ENCODE data around the gene CRYGD.
"Not testable (repeated sequence)": the region's sequence is repeated elsewhere in the genome, so short reads cannot be mapped to it uniquely, and the experiment has no call there.

CRYGD gene

DNA sequence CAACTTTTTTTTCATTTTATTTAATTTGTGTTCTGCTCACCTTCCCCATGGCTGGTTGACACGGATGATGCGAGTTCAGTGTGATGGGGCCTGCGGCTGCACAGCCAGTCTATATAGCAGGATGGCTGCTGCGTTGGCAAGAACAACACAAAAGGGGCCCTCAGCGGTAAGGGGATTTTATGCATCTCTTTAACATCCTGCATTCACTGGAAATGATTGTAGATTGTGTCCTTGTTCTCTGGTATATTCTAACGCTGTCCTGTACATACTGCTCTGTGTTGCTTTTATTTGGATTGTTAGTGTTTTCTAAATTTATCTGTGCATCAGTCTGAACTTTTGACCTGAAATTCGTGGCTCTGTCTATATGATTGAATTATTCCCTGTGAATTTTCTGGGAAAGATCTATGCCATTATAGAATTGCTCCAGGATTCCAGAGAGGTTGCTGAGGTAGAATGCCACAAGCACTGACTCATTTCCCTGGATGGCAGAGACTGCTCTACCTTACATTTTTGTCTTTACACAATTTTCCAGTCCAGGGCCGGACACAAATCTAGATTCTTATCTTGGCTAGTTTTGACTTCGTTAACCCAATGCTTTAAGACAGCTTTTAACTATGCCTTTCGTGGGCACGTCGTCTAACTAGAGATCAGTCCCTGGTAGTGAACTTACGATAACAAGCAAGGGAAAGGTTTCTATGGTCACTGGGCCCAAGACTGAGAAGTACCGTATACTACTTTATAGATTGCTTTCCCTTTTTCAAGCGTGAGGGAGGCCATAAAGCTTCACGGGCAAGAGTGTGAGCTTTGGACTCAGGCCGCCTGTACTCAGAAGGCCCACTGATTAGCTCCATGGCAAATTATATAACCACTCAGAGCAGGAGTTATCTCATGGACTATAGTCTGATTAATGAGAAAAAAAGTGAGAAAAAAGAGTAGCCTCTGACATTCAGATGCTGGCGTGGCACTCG, 5.7 kb upstream of the CRYGD start, which contains the start of gene CRYGC:
TSS of gene CRYGC (minus strand) at position 85 of the 968 bp plus-strand sequence. CDS start at position 49, 36 bp downstream.
- DNase-seq = no peak

DNA sequence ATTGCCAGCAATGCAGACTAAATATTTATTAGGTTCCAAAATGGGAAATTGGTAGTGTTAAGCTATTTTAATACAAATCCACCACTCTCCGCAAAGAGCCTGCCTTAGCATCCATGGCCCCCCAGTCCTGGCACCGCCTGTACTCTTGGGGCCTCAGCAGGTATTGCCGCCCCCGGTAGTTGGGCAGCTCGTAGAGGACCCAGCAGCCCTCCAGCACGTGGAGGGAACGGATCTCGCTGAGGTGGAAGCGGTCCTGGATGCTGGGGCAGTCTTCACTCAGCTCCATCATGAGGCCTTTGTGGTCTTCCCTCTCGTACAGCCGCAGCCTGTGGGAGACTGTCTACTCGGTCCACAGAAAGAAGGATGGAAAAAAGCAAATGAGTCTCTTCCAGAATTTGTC, 3.8 kb upstream of the CRYGD start:
- no peak for DNase-seq

DNA sequence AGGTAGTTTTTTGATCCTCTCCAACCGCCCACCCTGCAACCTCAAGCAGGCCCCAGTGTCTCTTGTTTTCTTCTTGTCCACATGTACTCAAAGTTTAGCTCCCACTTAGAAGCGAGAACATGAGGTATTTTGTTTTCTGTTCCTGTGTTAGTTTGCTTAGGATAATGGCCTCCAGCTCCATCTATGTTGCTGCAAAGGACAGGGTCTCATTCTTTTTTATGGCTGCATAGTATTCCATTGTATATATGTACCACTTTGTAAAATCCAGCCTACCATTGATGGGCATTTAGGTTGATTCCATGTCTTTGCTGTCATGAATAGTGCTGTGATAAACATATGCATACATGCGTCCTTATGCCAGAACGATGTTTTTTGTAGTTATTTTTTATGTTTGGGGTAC, 2.8 kb upstream of the CRYGD start:
- no peak for DNase-seq

DNA sequence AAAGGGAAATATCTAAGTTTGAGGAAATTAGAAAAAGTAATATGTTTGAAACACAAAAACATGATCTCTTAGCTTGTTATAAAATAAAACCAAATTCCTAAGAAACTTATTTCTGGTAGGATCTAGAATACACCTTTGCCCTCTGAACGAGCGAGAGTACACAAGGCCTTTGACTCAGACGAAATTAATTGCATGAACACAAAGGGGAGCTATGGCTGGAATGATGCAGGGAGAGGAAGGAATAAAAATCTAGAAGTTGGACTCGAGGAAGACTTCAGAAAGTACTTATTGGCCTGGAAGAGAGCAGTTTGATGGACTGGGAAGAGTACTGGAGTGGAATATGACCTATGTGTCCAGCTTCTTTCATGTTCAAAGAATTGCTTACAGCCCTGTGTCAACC, 927 bp upstream of the CRYGD start:
- no peak for DNase-seq

DNA sequence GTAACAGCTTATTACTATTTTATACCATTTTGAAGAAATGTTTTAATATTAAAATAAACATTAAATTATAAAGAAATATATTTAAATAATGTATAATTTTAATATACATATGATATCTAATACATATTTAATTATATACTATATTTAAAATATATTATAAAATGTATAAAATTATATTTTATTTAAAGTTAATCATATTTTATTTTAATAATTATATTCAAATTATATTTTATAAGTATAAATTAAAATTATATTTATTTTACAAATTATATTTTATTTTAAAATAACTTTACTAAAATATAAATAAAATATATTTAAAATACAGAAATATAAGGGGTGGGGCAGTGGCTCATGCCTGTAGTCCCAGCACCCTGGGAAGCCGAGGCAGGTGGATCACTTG, 2.1 kb downstream of the CRYGD start:
- DNase-seq = no peak

DNA sequence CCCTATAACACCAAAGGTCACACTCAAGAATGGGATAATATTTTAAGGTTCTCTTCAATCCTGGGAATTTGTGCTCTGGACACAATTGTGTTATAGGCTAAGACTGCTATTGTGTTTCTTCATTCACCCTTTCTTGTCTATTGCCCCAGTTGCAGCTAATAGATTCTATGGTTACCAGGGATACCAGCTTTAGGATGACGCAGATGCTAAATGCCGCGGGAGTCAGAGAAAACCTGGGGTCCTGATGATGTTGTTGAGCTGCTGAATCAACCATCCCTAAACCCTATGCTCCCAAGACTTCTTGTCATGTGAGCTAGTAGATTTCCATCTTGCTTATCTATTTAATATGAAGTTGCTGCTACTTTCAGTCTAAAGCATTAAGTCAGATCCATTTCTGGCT, 5.4 kb downstream of the CRYGD start:
- no peak for DNase-seq

DNA sequence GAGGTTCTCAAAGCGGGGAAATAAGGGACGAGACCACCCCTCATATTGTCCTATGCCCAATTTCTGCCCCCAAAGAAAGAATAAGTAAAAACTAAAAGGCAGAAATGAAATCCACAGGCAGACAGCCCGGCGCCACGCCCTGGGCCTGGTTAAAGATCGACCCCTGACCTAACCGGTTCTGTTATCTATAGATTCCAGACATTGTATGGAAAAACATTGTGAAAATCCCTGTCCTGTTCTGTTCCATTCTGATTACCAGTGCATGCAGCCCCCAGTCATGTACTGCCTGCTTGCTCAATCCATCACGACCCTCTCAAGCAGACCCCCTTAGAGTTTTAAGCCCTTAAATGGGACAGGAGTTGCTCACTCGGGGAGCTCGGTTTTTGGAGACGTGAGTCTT, 6.9 kb downstream of the CRYGD start:
- DNase-seq = not testable (repeated sequence)

DNA sequence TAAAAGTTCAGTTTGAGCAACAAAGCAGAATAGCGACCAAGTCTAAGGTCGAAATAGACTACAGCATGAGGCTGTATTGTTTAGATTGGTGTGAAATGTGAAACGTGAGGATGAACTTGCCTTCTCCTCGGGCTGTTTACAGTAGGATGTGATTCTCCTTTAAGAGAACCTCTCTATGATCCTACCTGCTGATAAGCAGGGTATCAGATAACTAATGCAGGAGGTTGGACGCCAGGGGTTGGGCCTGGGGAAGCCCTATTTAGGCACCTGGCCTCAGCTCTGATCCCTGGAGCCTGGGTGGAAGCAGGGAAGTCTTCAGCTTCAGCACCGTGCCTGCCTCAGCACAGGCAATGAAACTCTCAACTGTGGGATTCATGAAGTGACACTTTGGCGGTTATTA, 11.4 kb downstream of the CRYGD start:
- peak; percentile 50 for DNase-seq

DNA sequence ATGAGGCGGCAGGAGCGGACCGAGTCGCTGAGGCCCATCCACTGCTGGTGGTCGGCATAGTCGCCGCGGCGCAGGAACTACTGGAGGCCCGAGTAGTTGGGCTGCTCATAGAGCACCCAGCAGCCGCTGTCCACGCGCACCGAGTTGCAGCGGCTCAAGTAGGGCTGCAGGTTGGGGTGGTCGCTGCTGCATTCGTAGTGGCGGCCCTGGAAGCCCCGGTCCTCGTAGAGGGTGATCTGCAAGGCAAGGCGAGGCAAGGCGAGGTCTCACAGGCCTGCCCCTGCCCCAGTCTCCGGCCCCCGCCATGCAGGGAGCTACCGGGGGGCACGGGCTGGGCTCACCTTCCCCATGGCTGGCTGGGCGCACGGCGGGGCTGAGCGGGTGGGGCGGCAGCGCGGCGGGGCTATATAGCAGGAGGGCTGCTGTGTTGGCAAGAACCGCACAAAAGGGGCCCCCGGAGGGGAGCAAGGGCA, 12.0 kb downstream of the CRYGD start:
- not testable (repeated sequence) for DNase-seq

DNA sequence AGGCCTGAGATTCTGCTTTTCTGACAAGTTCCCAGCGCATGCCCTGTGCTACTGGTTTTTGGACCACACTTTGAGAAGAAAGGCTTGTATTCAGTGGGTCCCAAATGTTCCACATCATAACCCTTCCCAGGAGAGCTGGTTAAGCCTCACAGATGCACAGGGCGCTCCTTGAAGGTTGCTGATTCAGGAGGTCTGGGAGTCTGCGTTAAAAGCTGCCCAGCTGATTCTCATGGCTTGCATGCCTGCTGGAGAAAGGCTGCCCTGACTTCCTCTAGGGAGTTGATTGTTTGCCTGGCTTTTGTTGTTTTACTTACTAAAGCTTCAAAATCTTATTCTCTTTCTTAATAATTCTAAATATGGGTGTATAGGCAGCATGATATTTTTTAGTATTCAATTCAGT, 20.7 kb downstream of the CRYGD start:
- DNase-seq = no peak

DNA sequence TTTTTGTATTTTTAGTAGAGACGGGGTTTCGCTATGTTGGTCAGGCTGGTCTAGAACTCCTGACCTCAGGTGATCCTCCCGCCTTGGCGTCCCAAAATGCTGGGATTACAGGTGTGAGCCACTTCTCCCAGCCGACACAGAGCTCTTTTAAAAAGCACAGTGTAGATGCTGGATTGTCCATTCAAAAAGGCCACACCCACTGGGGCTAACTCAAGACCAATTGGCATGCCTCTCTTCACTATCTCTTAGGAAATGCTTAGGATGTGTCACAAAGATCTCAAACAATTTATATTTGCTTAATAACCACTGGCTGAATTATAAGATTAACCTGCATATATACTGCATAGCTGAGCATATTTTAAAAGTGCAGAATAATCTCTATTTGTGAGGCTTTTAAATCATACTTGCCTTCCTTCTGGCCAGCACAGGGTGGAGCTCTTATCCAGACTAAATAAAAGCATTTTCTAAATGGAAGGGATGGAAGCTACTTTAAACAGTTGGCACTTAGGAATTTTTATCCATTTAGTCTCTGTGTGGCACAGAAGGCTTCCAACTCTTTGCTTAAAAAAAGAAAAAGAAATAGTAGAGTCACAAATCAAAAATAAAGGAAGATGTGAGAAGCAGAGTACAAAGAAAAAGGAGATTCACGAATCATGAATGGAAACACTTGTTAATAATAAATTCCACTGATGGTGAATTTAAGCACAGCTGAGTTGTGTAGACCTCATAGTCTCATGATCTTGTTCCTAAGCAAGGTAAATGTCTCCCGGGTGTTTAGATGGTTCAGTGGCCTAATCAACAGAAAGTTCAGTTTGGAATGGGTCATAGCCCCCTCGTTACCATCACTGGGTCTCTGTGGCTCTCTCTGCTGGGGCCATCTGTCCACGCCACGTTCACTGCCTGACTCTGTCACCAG, 22.4 kb downstream of the CRYGD start:
- peak; percentile 13 for DNase-seq

DNA sequence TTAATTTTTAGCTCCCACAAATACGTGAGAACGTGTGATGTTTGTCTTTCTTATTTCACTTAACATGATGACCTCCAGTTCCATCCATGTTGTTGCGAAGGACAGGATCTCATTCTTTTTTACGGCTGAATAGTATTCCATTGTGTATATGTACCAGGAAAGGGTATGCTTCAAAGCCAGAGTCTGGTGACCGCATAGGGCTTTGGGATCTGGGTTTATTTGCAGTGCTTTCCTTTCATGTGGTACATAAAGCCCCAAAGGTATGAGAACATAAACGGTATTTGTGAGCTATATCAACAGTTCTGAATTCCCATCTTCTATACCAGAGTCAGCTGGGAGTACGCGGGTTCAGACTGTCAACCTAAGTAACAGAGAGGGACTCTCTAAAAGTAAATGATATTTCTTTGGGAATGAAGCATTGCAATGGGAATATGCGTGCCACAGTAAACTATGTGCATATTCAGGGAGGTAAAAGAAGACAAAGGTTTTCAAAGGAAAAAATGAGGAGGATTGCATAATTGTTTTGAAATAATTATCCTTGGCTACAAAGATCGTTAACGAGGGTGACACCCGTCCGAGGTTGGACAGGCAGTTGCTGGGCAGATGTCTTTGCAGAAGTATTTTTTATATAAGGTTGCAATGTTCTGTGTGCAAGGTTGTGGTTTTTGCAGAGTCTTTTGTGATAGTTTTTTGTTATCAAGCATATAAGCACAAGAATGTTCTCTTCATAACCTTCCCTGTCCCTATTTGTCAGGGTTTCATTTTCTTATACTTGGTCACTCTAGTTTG, 24.4 kb downstream of the CRYGD start:
- DNase-seq = no peak

DNA sequence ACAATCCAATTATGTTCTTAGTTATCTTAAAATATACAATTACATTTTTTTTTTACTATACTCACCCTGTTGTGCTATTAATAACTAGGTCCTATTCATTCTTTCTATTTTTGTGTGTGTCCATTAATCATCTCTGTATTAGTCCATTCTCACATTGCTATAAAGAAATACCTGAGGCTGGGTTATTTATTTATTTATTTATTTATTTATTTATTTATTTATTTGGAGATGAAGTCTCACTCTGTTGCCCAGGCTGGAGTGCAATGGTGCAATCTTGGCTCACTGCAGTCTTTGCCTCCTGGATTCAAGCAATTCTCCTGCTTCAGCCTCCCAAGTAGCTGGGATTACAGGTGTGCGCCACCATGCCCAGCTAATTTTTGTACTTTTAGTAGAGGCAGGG, 25.6 kb downstream of the CRYGD start:
- not testable (repeated sequence) for DNase-seq

DNA sequence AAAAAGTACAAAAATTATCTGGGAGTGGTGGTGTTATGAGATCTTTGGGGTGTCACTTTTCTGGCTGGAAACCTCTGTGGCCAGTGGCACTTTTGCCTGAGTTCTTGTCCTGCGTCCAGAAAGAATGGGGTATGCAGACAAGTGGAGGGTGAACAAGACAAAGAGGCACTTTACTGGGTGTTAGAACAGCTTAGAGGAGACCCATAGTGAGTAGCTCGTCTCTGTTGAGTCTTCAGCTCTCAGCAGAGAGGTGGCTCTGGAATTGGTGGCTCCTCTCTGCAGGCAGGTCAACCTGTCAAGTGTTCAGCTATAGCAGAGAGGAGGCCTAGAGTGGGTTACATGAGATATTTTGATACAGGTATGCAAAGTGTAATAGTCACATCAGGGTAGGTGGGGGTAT, 26.1 kb downstream of the CRYGD start:
- no peak for DNase-seq

DNA sequence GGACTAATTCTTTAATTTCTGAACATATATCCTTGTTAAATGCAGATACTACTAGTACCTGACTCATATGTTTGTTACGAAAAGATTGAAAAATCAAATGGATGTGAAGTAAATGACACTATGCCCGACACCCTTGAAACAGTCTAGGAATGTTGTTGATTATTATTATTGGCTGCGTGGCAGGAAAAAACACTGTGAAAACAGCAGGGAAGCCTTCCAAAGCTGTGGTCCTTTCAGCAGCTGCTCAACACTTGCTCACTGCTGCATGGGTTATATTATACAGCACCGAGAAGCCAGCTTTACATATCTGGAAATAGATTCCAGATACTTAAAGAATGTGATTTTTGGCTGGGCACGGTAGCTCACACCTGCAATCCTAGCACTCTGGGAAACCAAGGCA, 26.5 kb downstream of the CRYGD start:
- no peak for DNase-seq

DNA sequence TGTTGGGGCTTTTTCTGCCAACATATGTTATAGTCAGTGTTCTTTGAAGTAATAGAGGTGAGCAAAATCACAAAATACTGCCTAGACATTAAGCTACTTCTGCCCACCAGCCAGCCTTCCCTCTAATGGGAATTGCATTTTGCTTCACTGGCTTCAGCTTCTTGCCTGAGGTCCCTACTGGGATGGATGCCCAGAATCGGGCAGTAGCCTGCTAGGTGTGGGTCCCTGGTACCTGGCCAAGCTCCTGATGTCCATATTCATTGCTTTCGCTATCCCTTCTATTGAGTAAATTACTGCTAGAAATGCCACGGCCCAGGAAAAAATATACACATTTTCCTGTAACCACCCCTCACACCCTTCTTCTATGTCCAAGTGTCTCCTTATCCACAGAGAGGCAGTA, 27.0 kb downstream of the CRYGD start:
- DNase-seq = no peak

DNA sequence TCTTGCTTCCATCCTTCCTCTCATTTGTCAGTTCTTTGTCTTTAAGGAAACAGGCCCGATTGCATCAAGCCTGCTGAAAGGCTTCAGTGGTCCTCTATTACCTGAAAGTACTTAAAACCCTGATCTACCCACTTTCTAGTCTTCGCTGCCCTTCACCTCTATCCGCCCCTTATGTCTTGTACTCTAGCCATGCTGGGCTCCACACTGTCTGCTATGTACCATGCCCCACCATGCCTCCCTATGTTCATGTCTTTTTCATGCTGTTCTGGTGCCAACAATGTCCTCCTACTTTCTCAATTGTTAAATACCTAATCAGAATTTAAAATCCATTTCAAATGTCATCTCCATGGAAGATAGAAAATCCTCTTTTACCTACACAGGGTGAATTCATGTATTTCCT, 28.2 kb downstream of the CRYGD start:
- DNase-seq = no peak

DNA sequence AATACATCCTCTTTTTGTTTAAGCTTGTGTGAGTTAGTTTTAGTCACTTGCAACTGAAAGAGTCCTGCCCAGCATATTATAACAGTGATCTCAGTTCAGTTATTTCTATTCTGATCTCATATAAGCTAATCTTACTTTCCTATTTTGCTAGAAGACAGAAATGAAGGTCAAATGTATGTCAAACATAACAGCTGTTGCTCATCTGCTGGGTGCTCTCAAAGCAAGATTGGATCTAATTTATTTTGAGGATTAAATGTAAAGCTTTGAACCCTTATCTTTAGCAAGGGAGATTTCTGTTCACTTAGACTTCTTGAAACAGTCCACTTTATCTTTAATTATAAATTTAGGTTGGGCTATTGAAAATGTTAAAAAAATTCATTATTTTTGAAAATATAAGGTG, 31.2 kb downstream of the CRYGD start:
- no peak for DNase-seq

DNA sequence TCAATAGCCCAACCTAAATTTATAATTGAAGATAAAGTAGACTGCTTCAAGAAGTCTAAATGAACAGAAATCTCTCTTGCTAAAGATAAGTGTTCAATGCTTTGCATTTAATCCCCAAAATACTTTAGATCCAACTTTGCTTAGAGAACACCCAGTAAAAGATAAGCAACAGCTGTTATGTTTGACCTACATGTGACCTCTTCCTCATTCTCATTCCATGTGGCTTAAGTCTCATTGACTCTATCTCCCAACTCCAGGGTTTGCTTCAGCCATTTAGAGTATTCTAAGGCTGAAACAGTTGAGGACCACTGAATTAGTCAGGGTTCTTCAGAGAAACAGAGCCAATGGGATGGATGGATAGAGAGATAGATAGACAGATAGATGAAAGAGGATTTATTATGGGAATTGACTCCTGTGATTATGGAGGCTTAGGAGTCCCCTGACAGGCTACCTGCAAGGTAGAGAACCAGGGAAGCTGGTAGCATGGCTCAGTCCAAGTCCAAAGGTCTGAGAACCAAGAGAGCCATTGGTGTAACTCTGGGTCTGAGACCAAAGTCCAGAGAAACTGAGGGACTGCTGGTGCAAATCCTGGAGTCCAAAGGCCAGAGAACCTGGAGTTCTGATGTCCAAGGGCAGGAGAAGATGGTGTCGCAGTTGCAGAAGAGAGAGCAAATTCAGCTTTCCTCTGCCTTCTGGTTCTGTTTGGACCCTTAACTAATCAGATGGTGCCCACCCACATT, 32.1 kb downstream of the CRYGD start:
- no peak for DNase-seq

DNA sequence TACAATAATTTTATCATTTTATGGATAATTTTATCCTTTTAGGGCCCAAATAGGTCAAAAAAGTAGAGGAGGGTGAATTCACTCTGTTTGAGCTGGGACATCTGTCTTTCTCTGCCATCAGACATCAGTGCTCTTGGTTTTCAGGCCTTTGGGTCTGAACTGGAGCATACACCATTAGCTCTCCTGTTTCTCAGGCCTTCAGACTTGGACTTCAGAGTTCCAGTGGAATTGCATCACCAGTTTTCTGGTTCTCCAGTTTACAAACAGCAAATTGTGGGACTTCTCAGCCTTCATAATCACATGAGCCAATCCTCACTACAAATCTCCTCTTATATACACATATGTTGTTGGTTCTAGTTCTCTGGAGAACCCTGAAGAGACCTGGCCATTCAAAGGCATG, 33.9 kb downstream of the CRYGD start:
- no peak for DNase-seq

DNA sequence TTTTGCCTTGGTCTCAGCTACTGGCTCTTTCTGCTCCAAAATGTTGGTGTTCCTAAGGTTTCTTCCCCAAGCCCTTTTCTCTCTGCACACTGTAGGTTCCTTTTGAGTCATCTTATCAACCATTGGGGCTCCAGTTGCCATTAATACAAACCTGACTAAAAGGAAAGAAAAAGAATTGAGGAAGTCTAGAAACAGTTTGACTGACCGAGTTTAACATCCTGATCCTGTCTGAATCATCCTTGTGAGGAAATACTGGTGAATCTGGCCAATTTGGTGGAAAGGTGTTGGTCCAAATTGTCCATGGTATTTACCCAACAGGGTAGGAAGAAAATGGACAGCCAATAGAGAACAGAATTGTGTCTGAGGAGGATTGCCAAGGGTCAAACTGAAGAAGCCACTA, 38.3 kb downstream of the CRYGD start:
- no peak for DNase-seq

DNA sequence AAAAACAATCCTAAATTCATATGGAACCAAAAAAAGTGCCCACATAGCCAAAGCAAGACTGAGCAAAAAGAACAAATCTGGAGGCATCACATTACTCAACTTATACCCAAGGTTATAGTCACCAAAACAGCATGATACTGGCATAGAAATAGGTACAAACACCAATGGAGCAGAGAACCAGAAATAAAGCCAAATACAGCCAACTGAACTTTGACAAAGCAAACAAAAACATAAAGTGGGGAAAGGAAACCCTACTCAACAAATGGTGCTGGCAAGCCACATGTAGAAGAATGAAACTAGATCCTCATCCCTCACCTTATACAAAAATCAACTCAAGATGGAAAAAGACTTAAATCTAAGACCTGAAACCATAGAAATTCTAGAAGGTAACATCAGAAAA, 40.5 kb downstream of the CRYGD start:
- DNase-seq = no peak

Data from NCI-H1436 (cell line).